A549 (cell line): ENCODE data around the gene PTGFR. TPM values are rescaled to one million over a fixed set of nuclear protein-coding genes. Genes with fewer than 3 reads are reported as not detected.

Experiments used
- ATAC-seq, 2 experiments: fragments of 200-7000 bp in 1 of 2; fragments of >200 bp in 1 of 2; cut with Nextera tagmentation in 1 of 2; cut with Tn5 transposase in 1 of 2; 3 replicates each; pipeline versions ENCODE4 v1.8.0 to v1.9.1; 2018 to 2020; ENCODE audit warnings: mild to moderate bottlenecking in 1 of 2, moderate library complexity in 1 of 2
- CTCF ChIA-PET: fragments of 300-600 bp; sonication (Branson Sonifier 250); formaldehyde crosslinking; extraction: SDS; loops from one replicate; lab custom pipeline; 2021; ENCODE audit warnings: antibody characterized with exemption, inconsistent platforms; lab: Yijun Ruan, JAX
- POLR2A ChIA-PET: fragments of 350-600 bp; formaldehyde crosslinking; extraction: SDS; loops from one replicate; lab custom pipeline; 2021; ENCODE audit warnings: antibody characterized with exemption, inconsistent platforms; lab: Yijun Ruan, JAX
- DNase-seq, 2 experiments: peaks; one replicate each; pipeline versions ENCODE4 v3.0.0 to v3.0.0-alpha.2; 2011 to 2016; ENCODE audit warnings: low read depth in 1 of 2, low spot score in 1 of 2
- FAIRE-seq: peaks from 2 replicates; lab custom pipeline; 2011; peaks lifted over from hg19 to GRCh38; lab: Jason Lieb, UNC
- H3K27ac ChIP-seq, 2 experiments: fragments of >200 bp; sonication (Bioruptor Twin); formaldehyde crosslinking; 3 replicates each; pipeline ENCODE4 v1.5.1; 2016 to 2017
- H3K4me1 ChIP-seq: fragments of >200 bp; sonication (Bioruptor Twin); formaldehyde crosslinking; 3 replicates; pipeline ENCODE4 v1.6.1; 2016
- H3K4me2 ChIP-seq: fragments of >200 bp; sonication (Bioruptor Twin); formaldehyde crosslinking; 3 replicates; pipeline ENCODE4 v1.6.1; 2016
- H3K4me3 ChIP-seq: fragments of >200 bp; sonication (Bioruptor Twin); formaldehyde crosslinking; 3 replicates; pipeline ENCODE4 v1.5.1; 2016
- H3K9me3 ChIP-seq: fragments of >200 bp; sonication (Bioruptor Twin); formaldehyde crosslinking; 3 replicates; pipeline ENCODE4 v1.6.1; 2016
- CEBPB ChIP-seq, 2 experiments: fragments of >200 bp in 1 of 2; sonication (Bioruptor Twin) in 1 of 2; formaldehyde crosslinking in 1 of 2; IDR thresholded peaks; 2 replicates each; pipeline ENCODE4 v1.6.1; 2012 to 2016
- CHD4 ChIP-seq: fragments of 200-600 bp; sonication (generic); IDR thresholded peaks from 2 replicates; pipeline ENCODE4 v1.6.1; 2016; ENCODE audit warnings: antibody characterized with exemption, mild to moderate bottlenecking, borderline replicate concordance
- CTCF ChIP-seq: fragments of >200 bp; sonication (Bioruptor Twin); formaldehyde crosslinking; IDR thresholded peaks from 3 replicates; pipeline ENCODE4 v1.5.1; 2016
- E2F6 ChIP-seq: IDR thresholded peaks from 2 replicates; pipeline ENCODE4 v1.6.1; 2012; ENCODE audit warnings: low read depth, borderline replicate concordance
- ESRRA ChIP-seq: fragments of 150-350 bp; IDR thresholded peaks from 2 replicates; pipeline ENCODE4 v1.6.1; 2014; ENCODE audit warnings: mild to moderate bottlenecking, low read length, borderline replicate concordance
- HES2 ChIP-seq: fragments of >200 bp; sonication (Bioruptor Twin); formaldehyde crosslinking; IDR thresholded peaks from 2 replicates; pipeline ENCODE4 v1.6.1; 2016
- HMGXB4 ChIP-seq: fragments of 250-450 bp; sonication (Bioruptor Pico); IDR thresholded peaks from 2 replicates; pipeline ENCODE4 v1.5.0; 2021; ENCODE audit warnings: mild to moderate bottlenecking, moderate library complexity, borderline replicate concordance
- HOXA7 ChIP-seq: fragments of 250-450 bp; sonication (Bioruptor Pico); IDR thresholded peaks from 2 replicates; pipeline ENCODE4 v1.5.0; 2020; ENCODE audit warnings: mild to moderate bottlenecking, moderate library complexity
- JUNB ChIP-seq: fragments of >200 bp; sonication (Bioruptor Twin); formaldehyde crosslinking; IDR thresholded peaks from 2 replicates; pipeline ENCODE4 v1.6.1; 2016
- PHF8 ChIP-seq: fragments of 200-600 bp; sonication (generic); IDR thresholded peaks from 2 replicates; pipeline ENCODE4 v1.6.1; 2016; ENCODE audit warnings: low read depth, mild to moderate bottlenecking, antibody characterized with exemption, moderate library complexity, borderline replicate concordance
- POLR2A ChIP-seq: IDR thresholded peaks from 2 replicates; pipeline ENCODE4 v1.6.1; 2012; ENCODE audit warnings: mild to moderate bottlenecking, low read length
- POLR2AphosphoS2 ChIP-seq: conservative IDR thresholded peaks from 2 replicates; pipeline ENCODE4 v1.6.1; 2012; ENCODE audit warnings: low read length, improper control_type of control experiment, inconsistent platforms
- RFX5 ChIP-seq: fragments of 450-650 bp; IDR thresholded peaks from 2 replicates; pipeline ENCODE4 v1.7.1; 2014; ENCODE audit warnings: antibody characterized with exemption, mild to moderate bottlenecking, moderate library complexity
- RNF2 ChIP-seq: fragments of 200-600 bp; sonication (generic); IDR thresholded peaks from 2 replicates; pipeline ENCODE4 v1.6.1; 2016; ENCODE audit warnings: low read depth, mild to moderate bottlenecking, antibody characterized with exemption, moderate library complexity, borderline replicate concordance
- TFCP2L1 ChIP-seq: fragments of 250-450 bp; sonication (Bioruptor Pico); IDR thresholded peaks from 2 replicates; pipeline ENCODE4 v1.5.0; 2021; ENCODE audit warnings: mild to moderate bottlenecking
- USF2 ChIP-seq: fragments of 450-650 bp; IDR thresholded peaks from 2 replicates; pipeline ENCODE4 v1.6.1; 2014; ENCODE audit warnings: antibody characterized with exemption
- ZNF302 ChIP-seq: fragments of 250-450 bp; sonication (Bioruptor Pico); IDR thresholded peaks from 2 replicates; pipeline ENCODE4 v1.9.0; 2021; ENCODE audit warnings: inconsistent platforms, mild to moderate bottlenecking, moderate library complexity
- WGBS: methylation state at CpG from one replicate; pipeline ENCODE4 v1.1.6; 2017; ENCODE audit errors: missing lambda C conversion rate; 5-methylcytosine and 5-hydroxymethylcytosine counted together
- polyA plus RNA-seq, 4 experiments: library from polyadenylated mRNA; depleted of rRNA in 3 of 4; stranded (reverse); fragments of >200 nt; fragmentation: RNase III in 1 of 4; extraction: RNeasy Plus Mini Kit Qiagen cat#74134 plus additional on column Dnase treatment in 1 of 4; gene quantifications; 2 replicates in 3 of 4; 3 replicates in 1 of 4; pipeline ENCODE4 v1.2.3, GENCODE V29; 2011 to 2017
- TF ChIP-seq, protein P1 (sequence below): fragments of >200 bp; sonication (Bioruptor Twin); formaldehyde crosslinking; IDR thresholded peaks from 3 replicates; pipeline ENCODE4 v1.6.1; 2016
- TF ChIP-seq, protein P2 (sequence below): IDR thresholded peaks from 2 replicates; pipeline ENCODE4 v1.6.1; 2012

Gene PTGFR
- polyA plus RNA-seq, 2 of the 4 experiments (the other 2 are of a cell fraction): not detected

DNA sequence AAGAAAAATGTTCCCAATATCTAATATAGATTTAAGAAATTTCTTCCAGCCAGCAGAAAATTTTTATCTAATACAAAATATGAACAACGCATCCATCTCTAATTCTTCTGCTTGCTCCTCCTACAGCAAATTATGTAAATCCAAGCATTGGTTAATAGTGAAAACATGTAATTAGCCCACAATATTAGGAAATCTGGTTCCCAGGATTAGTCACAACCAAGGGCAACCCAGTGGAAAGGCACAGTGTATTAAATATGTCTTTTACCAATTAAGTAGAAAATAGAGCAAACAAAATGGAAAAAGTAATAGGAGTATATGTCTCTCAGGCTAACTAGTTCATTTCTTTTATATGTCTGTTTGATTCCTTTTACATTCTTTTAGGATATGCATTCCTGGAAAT is 70.0 kb downstream of the PTGFR start (continued):
- TF ChIP-seq ESRRA (no peak), POLR2AphosphoS2 (no peak), CHD4 (no peak)
- TF ChIP-seq, all 56 proteins: peak for 0

- no peak overlapping the region for H3K27ac ChIP-seq
- WGBS: 3% methylated on average over 2 of the region's 2 CpGs
- ChIA-PET POLR2A (no interaction called here), CTCF (no interaction called here)
- DNase-seq (no peak), FAIRE-seq (no peak), ATAC-seq (no peak)
- no peak overlapping the region for H3K4me2 ChIP-seq
- H3K4me1 ChIP-seq: no peaks in the 10 kb centered on the region
- no peaks in the 10 kb centered on the region for H3K9me3 ChIP-seq
- TF ChIP-seq ZNF302 (CRISPR knock-in tag): no peak
- TF ChIP-seq RFX5: no peak
- TF ChIP-seq, protein P1, sequence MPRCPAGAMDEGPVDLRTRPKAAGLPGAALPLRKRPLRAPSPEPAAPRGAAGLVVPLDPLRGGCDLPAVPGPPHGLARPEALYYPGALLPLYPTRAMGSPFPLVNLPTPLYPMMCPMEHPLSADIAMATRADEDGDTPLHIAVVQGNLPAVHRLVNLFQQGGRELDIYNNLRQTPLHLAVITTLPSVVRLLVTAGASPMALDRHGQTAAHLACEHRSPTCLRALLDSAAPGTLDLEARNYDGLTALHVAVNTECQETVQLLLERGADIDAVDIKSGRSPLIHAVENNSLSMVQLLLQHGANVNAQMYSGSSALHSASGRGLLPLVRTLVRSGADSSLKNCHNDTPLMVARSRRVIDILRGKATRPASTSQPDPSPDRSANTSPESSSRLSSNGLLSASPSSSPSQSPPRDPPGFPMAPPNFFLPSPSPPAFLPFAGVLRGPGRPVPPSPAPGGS: no peak
- TF ChIP-seq USF2: no peak
- TF ChIP-seq RNF2: no peak
- TF ChIP-seq PHF8: no peak
- no peak for TF ChIP-seq HOXA7 (CRISPR knock-in tag)
- no peak for TF ChIP-seq HES2
- TF ChIP-seq, protein P2, sequence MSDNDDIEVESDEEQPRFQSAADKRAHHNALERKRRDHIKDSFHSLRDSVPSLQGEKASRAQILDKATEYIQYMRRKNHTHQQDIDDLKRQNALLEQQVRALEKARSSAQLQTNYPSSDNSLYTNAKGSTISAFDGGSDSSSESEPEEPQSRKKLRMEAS: no peak
- no peak for TF ChIP-seq CEBPB (IDR thresholded peaks at IDR 0.05)
- TF ChIP-seq HMGXB4 (CRISPR knock-in tag): no peak
- TF ChIP-seq E2F6: no peak
- no peak for TF ChIP-seq TFCP2L1 (CRISPR knock-in tag)
- no peak overlapping the region for H3K4me3 ChIP-seq
Measured at GRCh38 chr1:78561856-78562255, 71.1 kb downstream of the PTGFR start.

- no peak overlapping the region for H3K27ac ChIP-seq
- no peak for ATAC-seq
- TF ChIP-seq JUNB: no peak
- TF ChIP-seq CTCF: no peak
- no peak for TF ChIP-seq POLR2A
- TF ChIP-seq, all 56 proteins: peak for 0
- FAIRE-seq (no peak), DNase-seq (no peak)
- H3K4me1 ChIP-seq: no peaks in the 10 kb centered on the region
- H3K9me3 ChIP-seq: no peaks in the 10 kb centered on the region
- 18% methylated on average over 2 of the region's 2 CpGs for WGBS
- ChIA-PET CTCF (no interaction called here), POLR2A (no interaction called here)
- H3K4me3 ChIP-seq: no peak overlapping the region
- no peak overlapping the region for H3K4me2 ChIP-seq
Measured at GRCh38 chr1:78565393-78565792, 74.6 kb downstream of the PTGFR start.
